Left lung (tissue), 10 donors: ENCODE measurements around the gene CLMP. TPM values are rescaled to one million over a fixed set of nuclear protein-coding genes. Genes with fewer than 3 reads are reported as not detected.

Experiments used
- ATAC-seq: fragments of 200-7000 bp; cut with Tn5 transposase; one replicate; pipeline ENCODE4 v1.9.1; 2020; ENCODE audit warnings: moderate library complexity
- DNase-seq, 4 donors: peaks; one replicate each; pipeline ENCODE4 v3.0.0-alpha.2; 2013 to 2020
- H3K27ac ChIP-seq, 2 donors: fragments of 200-600 bp; sonication (generic) in 1 of 2; one replicate each; pipeline versions ENCODE4 v1.5.0 to v1.8.0; 2020 to 2021
- H3K27me3 ChIP-seq, 2 donors: fragments of 200-600 bp; sonication (generic) in 1 of 2; one replicate each; pipeline versions ENCODE4 v1.5.0 to v1.8.0; 2020 to 2021
- H3K36me3 ChIP-seq, 2 donors: fragments of 200-600 bp; sonication (generic) in 1 of 2; one replicate each; pipeline versions ENCODE4 v1.5.0 to v1.8.0; 2020 to 2021
- H3K4me1 ChIP-seq, 2 donors: fragments of 200-600 bp; one replicate each; pipeline ENCODE4 v1.8.0; 2021
- H3K4me3 ChIP-seq, 2 donors: fragments of 200-600 bp; sonication (generic) in 1 of 2; one replicate each; pipeline versions ENCODE4 v1.5.0 to v1.8.0; 2020 to 2021; ENCODE audit warnings: mild to moderate bottlenecking in 1 of 2
- H3K9me3 ChIP-seq, 2 donors: fragments of 200-600 bp; sonication (generic) in 1 of 2; one replicate each; pipeline versions ENCODE4 v1.5.0 to v1.8.0; 2020 to 2021
- intact Hi-C, 2 donors: fragments of 100-400 bp; cut with DNase I; formaldehyde crosslinking; loops; one replicate each; pipeline versions ENCODE4 v1.11.2 to v1.14.2; 2022
- polyA plus RNA-seq, 6 donors: library from polyadenylated mRNA; unstranded; fragments of 120-200 nt; gene quantifications; one replicate each; pipeline ENCODE4 v1.2.1, GENCODE V29; 2013; ENCODE audit not compliant: insufficient read length in 6 of 6
- total RNA-seq, 2 donors: library from RNA; stranded (reverse); fragmentation: NEBNext Ultra II Directional; extraction: Animal tissue kit (Norgen Biotek cat#: 25700); gene quantifications; one replicate each; pipeline ENCODE4 v1.2.1, GENCODE V29; 2021
- TF ChIP-seq, protein P1 (sequence below), 2 donors: fragments of 200-600 bp; sonication (generic) in 1 of 2; IDR thresholded peaks; one replicate each; pipeline versions ENCODE4 v1.5.0 to v1.8.0; 2021; ENCODE audit warnings: antibody characterized with exemption in 2 of 2
- donor health status: DM: no; HTN: yes; CAD: no.
- donor health status: DM: no; HTN: no; CAD: no.

CLMP gene
- total and polyA plus RNA-seq, 8 donors = 16.5 to 22.5 (median 18.1) TPM

DNA sequence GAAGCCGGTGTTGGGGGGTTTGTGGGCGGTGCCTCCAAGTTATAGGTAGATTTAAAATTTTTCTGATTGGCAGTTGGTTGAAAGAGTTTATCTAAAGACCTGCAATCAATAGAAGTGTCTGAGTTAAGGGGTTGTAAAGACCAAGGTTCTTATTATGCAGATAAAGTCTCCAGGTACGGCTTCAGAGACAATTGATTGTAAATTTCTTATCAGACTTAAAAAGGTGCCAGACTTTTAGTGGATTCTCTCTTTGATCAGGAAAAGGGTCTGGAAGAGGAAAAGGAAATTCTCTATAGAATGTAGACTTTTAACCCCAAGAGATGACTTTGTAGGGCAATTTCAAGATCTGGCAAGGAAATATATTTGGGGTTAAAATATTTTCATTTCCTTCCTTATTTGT lies 25.2 kb downstream of the CLMP start:
- H3K36me3 ChIP-seq = no peaks in the 10 kb centered on the region
- intact Hi-C loops = no loop called here

DNA sequence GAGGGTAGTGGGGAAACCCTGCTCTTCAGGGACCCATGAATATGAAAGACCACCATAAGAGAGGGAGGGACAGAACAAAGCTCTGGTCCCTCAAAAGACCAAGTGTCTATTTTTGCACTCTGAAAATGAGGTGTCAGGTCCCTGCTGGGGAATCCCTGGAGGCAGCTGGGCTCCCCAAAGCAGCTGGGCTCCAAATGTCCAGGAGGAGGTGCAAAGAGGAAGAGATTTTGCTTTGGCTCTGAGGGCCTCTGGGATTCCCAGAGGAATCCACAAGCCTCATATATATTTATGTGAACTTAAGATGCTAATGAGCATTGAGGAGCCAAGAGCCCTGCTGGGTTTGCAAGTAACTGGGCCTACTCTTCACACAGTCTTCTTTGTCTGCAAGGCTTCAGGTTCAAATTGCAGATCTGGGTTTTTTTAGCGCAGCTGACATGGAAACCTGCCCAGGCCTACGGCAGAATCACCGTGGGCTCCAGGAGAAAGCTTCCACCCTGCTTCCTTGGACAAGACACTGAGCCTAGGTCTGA lies 26.0 kb downstream of the CLMP start:
- intact Hi-C loops = no loop called here
- TF ChIP-seq, protein P1, sequence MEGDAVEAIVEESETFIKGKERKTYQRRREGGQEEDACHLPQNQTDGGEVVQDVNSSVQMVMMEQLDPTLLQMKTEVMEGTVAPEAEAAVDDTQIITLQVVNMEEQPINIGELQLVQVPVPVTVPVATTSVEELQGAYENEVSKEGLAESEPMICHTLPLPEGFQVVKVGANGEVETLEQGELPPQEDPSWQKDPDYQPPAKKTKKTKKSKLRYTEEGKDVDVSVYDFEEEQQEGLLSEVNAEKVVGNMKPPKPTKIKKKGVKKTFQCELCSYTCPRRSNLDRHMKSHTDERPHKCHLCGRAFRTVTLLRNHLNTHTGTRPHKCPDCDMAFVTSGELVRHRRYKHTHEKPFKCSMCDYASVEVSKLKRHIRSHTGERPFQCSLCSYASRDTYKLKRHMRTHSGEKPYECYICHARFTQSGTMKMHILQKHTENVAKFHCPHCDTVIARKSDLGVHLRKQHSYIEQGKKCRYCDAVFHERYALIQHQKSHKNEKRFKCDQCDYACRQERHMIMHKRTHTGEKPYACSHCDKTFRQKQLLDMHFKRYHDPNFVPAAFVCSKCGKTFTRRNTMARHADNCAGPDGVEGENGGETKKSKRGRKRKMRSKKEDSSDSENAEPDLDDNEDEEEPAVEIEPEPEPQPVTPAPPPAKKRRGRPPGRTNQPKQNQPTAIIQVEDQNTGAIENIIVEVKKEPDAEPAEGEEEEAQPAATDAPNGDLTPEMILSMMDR (IDR thresholded peaks at IDR 0.05) = no peak
- Histone ChIP-seq H3K4me3 (no peak overlapping the region), H3K27ac (no peak overlapping the region), H3K4me1 (peaks cover 0 to under 1% of the 10 kb centered on the region in 2 donors), H3K36me3 (no peaks in the 10 kb centered on the region), H3K27me3 (peaks cover 0 to 7% of the 10 kb centered on the region in 2 donors), H3K9me3 (no peaks in the 10 kb centered on the region)
- ATAC-seq (no peak), DNase-seq (no peak)

More for the DNA sequence above, 25.2 kb downstream of the CLMP start:
- peaks cover 0 to 7% of the 10 kb centered on the region in 2 donors for H3K27me3 ChIP-seq
- no peak overlapping the region for H3K4me3 ChIP-seq
- TF ChIP-seq, protein P1 (IDR thresholded peaks at IDR 0.05) = no peak
- H3K9me3 ChIP-seq = no peaks in the 10 kb centered on the region
- no peak overlapping the region for H3K27ac ChIP-seq
- DNase-seq (no peak), ATAC-seq (no peak)
- H3K4me1 ChIP-seq = peaks cover 0 to 5% of the 10 kb centered on the region in 2 donors

DNA sequence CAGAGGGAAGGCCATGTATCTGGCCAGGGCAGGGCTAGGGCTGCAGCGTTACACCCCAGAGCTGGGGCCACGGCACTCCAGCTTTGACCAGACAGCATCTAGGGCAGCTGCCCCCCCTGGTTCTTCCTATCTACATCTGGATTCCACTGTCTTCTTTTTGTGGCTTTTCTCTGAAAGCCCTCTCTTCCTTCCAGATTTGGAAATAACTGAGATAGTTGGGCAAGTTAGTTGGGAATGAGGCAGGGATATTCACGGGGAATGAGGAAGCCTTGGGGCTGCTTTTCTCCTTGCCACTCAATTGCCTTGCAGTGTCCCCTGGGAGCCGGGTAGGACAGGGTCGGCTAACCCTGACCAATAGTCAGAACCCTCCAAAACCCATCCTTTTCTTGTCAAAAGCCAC lies 26.8 kb downstream of the CLMP start:
- intact Hi-C loops = no loop called here
- H3K27ac ChIP-seq = no peak overlapping the region
- H3K27me3 ChIP-seq = peaks cover 0 to 7% of the 10 kb centered on the region in 2 donors
- ATAC-seq = no peak
- no peak overlapping the region for H3K4me3 ChIP-seq
- TF ChIP-seq, protein P1 (IDR thresholded peaks at IDR 0.05) = no peak
- no peaks in the 10 kb centered on the region for H3K36me3 ChIP-seq
- no peak for DNase-seq
- no peaks in the 10 kb centered on the region for H3K4me1 ChIP-seq
- no peaks in the 10 kb centered on the region for H3K9me3 ChIP-seq

DNA sequence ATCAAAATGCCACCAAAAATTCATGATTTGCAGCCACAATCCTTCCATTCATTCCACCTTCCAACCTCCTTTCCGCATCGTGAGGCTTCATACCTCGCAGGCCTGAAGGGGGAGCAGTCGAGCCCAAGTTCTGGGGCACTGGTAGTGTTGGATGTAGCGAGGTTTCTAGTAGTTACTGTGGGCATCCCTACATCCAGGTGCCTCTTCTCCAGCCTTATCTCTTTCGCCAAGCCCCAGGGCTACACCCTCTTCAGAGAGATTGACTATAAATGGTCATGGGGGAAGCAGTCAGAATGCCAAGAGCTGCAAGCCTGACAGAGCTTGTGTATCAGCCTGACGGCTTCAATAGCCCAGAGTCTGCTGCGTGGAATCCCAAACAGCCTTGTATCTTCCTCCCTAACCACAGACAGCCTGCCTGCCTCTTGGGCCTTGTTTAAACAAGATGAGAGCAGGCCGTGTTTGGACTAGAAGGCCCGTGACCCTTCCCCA lies 28.9 kb downstream of the CLMP start:
- peaks cover 0 to 7% of the 10 kb centered on the region in 2 donors for H3K27me3 ChIP-seq

DNA sequence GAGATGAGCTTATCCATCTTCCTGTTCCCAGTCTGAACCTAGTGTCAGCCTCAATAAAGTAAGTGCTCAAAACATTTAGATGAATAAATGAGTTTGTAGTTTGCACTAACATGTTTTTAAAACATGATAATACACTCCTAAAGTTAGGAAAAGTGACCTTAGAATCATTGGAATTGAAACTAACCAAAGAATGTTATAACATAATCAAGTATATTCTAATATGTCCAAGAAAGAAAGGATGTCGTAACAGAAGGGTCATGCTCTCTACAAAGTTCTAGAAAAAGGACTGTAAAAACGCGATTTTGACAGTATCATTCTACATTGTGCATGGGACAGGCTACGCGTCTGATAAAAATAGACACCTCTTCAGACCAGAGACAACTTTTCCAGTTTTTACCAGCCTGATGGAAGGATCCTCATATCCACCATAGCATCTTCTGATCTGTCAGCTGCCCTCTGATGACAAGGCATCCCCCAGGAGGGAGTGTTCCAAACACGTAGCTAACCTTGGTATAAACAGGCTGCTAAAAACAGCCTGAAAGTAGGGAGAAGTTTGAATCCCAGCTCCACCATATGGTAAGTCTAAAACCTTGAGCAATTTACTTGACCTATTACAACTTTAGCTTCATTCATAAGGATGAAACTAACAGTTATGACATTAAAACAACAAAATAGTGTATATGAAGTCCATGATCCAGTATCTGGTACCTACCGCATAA lies 30.2 kb downstream of the CLMP start:
- DNase-seq (no peak), ATAC-seq (no peak)
- Histone ChIP-seq H3K27me3 (peaks cover 0 to 7% of the 10 kb centered on the region in 2 donors), H3K36me3 (no peaks in the 10 kb centered on the region), H3K4me3 (no peak overlapping the region), H3K4me1 (no peaks in the 10 kb centered on the region), H3K9me3 (no peaks in the 10 kb centered on the region), H3K27ac (peak overlapping the region in 1 of 2 donors; percentile 21)
- intact Hi-C loops = no loop called here
- TF ChIP-seq, protein P1 (IDR thresholded peaks at IDR 0.05) = no peak

More for the DNA sequence above, 28.9 kb downstream of the CLMP start:
- no peaks in the 10 kb centered on the region for H3K4me1 ChIP-seq
- H3K27ac ChIP-seq = peak overlapping the region in 1 of 2 donors; percentile 21
- DNase-seq (peak in 1 of 4 donors; percentile 49), ATAC-seq (peak; percentile 73)
- H3K36me3 ChIP-seq = no peaks in the 10 kb centered on the region
- no peak overlapping the region for H3K4me3 ChIP-seq
- H3K9me3 ChIP-seq = no peaks in the 10 kb centered on the region
- intact Hi-C loops = no loop called here
- TF ChIP-seq, protein P1 (IDR thresholded peaks at IDR 0.05) = peak in 1 of 2 donors; percentile 24
